Fibroblast of mammary gland (primary cell): ENCODE measurements around the gene UPF3A.
A peak's percentile ranks its signal among the peaks of the same experiment; 100 is the strongest.

ENCODE experiments used
- DNase-seq: peaks from one replicate; pipeline ENCODE4 v3.0.0-alpha.2; 2010; ENCODE audit warnings: low read depth
- H3K4me3 ChIP-seq: 2 replicates; pipeline ENCODE4 v1.5.1; 2011; ENCODE audit warnings: low read depth, mild to moderate bottlenecking, low read length, moderate library complexity; ENCODE audit not compliant: control insufficient read depth
- TF ChIP-seq, protein P1 (sequence below): conservative IDR thresholded peaks from 2 replicates; pipeline ENCODE4 v1.5.1; 2011; ENCODE audit warnings: low read depth, low read length, inconsistent platforms; ENCODE audit not compliant: control insufficient read depth, insufficient read depth

UPF3A gene

DNA sequence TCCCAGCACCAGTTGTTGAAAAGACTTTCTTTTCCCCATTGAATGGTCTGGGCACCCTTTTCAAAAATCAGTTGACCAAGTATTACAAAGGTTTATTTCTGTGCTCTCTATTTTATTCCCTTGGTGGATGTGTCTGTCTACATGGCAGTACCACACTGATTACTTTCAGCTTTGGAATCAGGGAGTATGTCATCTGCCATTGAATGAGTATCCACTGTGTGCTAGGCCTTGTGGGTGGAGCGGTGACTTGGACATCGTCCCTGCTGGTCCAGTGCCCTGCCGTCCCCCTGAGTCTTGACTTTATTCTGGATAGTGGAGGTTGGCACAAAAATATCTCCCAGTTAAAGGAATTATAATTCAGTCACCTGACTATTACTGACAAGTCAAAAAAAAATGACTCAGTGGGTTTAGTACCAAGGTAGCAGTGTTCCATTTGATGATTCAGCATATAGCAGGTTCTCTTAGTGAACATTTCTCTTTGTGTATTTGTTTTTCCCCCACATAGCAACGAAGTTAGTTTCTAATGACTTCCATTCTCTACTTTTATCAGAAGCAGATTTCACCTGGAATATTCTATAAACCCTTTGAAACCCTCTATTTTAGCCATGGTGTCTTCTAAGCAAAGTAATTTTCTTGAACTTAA lies 3.9 kb downstream of the UPF3A start:
- DNase-seq: peak; percentile 49
- TF ChIP-seq, protein P1, sequence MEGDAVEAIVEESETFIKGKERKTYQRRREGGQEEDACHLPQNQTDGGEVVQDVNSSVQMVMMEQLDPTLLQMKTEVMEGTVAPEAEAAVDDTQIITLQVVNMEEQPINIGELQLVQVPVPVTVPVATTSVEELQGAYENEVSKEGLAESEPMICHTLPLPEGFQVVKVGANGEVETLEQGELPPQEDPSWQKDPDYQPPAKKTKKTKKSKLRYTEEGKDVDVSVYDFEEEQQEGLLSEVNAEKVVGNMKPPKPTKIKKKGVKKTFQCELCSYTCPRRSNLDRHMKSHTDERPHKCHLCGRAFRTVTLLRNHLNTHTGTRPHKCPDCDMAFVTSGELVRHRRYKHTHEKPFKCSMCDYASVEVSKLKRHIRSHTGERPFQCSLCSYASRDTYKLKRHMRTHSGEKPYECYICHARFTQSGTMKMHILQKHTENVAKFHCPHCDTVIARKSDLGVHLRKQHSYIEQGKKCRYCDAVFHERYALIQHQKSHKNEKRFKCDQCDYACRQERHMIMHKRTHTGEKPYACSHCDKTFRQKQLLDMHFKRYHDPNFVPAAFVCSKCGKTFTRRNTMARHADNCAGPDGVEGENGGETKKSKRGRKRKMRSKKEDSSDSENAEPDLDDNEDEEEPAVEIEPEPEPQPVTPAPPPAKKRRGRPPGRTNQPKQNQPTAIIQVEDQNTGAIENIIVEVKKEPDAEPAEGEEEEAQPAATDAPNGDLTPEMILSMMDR: no peak
- no peak overlapping the region for H3K4me3 ChIP-seq

DNA sequence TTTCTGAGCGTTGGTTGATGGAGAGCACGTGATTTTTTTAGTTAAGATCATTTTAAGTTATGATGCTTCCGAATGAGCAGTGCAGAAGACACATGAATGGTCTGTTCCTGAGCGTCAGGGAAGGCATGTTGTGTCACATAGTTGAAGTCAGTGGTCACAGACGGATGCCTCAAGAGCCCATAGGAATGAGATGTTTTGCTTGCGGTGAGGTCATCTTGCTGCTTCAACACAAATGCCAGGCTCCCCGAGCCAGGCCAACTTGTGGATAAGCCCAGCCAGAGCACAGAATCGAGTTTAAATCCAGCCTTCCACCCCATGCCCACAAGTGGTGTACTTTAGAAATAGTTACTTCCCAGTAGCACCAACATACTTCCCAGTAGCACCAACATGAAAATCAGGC lies 5.4 kb downstream of the UPF3A start:
- DNase-seq: no peak
- H3K4me3 ChIP-seq: no peak overlapping the region
- TF ChIP-seq, protein P1: no peak

DNA sequence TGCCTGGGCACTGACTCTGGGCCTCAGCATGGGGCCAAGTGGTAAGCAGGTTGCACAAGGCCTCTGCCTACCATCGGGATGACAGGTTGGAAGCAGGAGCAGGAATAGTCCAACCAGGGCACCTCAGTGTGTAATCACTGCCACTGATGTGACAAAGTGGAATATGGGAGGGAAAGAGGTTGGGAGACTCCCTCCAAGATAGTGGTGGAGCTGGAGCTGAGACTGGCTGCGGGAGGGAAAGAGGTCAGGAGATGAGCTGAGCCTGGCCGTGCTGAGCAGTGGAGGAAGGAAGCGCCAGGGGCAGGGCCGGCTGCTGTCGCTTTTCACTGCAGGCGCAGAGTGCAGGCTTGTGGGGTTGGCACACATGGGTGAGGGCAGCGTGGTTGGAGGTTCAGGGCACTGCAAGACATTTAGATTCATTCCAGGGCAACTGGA lies 6.8 kb downstream of the UPF3A start:
- no peak for DNase-seq
- TF ChIP-seq, protein P1: no peak
- H3K4me3 ChIP-seq: no peak overlapping the region

DNA sequence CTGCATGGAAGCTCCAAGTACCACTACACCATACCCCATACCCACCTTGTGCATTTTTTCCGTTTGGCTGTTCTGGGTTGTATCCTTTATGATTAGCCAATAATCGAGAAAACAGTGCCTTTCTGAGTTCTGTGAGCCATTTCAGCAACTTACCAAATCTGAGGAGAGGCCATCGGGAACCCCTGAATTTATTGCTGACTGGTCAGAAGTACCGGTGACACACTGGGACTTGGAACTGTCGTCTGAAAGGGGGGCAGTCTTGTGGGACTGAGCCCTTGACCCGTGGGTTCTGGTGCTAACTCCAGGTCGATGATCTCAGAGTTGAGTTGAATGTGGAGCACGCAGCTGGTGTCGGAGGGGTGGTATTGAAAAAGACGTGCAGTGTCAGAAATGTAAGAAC lies 15.0 kb downstream of the UPF3A start:
- TF ChIP-seq, protein P1: no peak
- no peak for DNase-seq
- no peak overlapping the region for H3K4me3 ChIP-seq

DNA sequence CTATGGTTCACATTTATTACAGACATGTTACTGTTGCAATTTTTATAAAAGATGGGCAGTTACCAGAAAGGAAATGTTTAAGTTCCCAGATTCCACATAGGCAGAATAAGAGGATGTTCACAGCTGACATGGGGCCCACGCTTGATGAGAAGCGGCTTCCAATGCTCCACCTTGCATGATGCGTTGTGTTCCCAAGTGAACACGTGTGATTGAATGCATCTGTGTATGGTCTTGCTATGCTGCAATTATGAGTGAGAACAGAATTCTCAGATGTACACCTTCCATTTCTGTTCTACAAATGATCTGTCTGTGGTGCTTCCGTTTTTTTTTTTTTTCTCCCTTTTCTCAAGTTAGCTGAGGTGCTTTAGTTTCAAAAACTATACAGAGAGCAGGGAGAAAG lies 15.5 kb downstream of the UPF3A start:
- TF ChIP-seq, protein P1: no peak
- DNase-seq: no peak
- H3K4me3 ChIP-seq: no peak overlapping the region

DNA sequence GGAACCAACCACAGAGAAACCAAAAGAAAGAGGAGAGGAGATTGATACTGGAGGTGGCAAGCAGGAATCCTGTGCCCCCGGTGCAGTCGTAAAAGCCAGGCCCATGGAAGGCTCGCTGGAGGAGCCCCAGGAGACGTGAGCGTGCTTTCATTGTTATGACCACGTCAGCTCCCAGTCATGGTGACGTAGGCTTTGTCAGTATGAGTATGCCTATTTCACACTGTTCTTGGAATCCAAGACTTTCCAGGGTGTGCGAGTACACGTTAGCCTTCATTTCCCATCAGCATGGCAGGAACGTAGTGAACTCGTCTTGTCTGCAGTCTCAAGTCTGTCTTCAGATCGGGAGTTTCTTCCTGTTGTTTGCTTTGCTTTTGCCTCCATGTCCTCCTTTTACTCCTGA lies 17.5 kb downstream of the UPF3A start:
- DNase-seq: peak; percentile 74
- H3K4me3 ChIP-seq: no peak overlapping the region
- TF ChIP-seq, protein P1: no peak

DNA sequence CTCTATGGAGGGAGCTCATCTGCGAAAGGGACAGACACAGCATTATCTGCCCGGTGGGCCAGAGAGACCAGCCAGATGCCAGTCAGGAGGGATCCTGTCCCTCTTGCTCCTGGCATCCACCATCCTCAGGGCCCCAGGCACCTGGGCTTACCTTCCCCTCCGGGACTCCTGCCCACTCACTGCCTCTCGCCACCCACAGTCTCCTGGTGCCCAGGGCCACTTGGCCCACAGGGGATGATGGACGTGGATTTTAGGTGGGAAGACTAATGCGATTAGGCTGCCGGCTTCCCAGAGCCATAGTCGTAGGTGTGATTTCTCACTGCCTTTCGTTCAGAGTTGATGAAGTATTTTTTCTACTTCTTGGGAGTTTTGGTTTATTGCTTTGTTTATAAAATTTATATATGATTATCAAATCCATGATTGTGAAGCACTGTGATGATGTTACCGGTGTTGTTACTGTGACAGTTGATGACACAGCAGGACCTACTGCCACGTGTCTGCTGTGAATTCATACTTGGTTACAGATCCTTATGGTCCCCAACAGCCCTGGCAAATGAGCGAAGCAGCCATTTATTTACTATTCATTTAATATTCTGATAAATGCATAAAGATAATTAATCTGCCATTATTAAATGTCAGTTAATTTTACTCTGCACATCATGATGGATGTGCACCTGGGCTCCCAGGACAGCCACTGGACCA lies 18.4 kb downstream of the UPF3A start:
- DNase-seq: no peak
- H3K4me3 ChIP-seq: no peak overlapping the region
- TF ChIP-seq, protein P1: no peak
